Transverse colon (tissue), 4 donors: ENCODE data around the gene CDS1.

ENCODE experiments used
- POLR2A ChIP-seq: fragments of 450-650 bp; IDR thresholded peaks from one replicate; pipeline ENCODE4 v1.6.1; 2016; ENCODE audit warnings: antibody characterized with exemption, mild to moderate bottlenecking, moderate library complexity
- POLR2AphosphoS5 ChIP-seq, 3 donors: sonication (generic); formaldehyde crosslinking; IDR thresholded peaks; one replicate each; pipeline ENCODE4 v1.6.1; 2016; ENCODE audit warnings: antibody characterized with exemption in 3 of 3
- TF ChIP-seq, protein P1 (sequence below), 5 experiments: fragments of 200-600 bp in 3 of 5; fragments of 450-650 bp in 2 of 5; sonication (generic) in 3 of 5; IDR thresholded peaks; 1 replicate in 2 of 5; 2 replicates in 3 of 5; pipeline ENCODE4 v1.5.1; 2016 to 2017; ENCODE audit warnings: antibody characterized with exemption in 5 of 5, inconsistent platforms in 3 of 5, mild to moderate bottlenecking in 2 of 5, moderate library complexity in 1 of 5

GRCh38 chr4:84647312-84647884 lies 64.5 kb downstream of the CDS1 start:
- TF ChIP-seq, protein P1, sequence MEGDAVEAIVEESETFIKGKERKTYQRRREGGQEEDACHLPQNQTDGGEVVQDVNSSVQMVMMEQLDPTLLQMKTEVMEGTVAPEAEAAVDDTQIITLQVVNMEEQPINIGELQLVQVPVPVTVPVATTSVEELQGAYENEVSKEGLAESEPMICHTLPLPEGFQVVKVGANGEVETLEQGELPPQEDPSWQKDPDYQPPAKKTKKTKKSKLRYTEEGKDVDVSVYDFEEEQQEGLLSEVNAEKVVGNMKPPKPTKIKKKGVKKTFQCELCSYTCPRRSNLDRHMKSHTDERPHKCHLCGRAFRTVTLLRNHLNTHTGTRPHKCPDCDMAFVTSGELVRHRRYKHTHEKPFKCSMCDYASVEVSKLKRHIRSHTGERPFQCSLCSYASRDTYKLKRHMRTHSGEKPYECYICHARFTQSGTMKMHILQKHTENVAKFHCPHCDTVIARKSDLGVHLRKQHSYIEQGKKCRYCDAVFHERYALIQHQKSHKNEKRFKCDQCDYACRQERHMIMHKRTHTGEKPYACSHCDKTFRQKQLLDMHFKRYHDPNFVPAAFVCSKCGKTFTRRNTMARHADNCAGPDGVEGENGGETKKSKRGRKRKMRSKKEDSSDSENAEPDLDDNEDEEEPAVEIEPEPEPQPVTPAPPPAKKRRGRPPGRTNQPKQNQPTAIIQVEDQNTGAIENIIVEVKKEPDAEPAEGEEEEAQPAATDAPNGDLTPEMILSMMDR (IDR thresholded peaks at IDR 0.05), result no peak
- TF ChIP-seq POLR2AphosphoS5 (IDR thresholded peaks at IDR 0.05), result no peak
- TF ChIP-seq POLR2A, result no peak
